ENCODE measurements around the gene GDPGP1. TPM values are rescaled to one million over a fixed set of nuclear protein-coding genes. Genes with fewer than 3 reads are reported as not detected.
"Not testable (repeated sequence)": the region's sequence is repeated elsewhere in the genome, so short reads cannot be mapped to it uniquely, and the experiment has no call there.

The GDPGP1 gene
- total RNA-seq, 1 experiment from 2014 or later: 5.2 TPM

- Histone ChIP-seq H3K4me1 (ENCODE audit: insufficient read depth, low read length, poor library complexity, severe bottlenecking) (peaks cover 15% of the 10 kb centered on the region), H3K27me3 (replicated peaks; ENCODE audit: insufficient read depth, low read depth, low read length, poor library complexity) (no peaks in the 10 kb centered on the region), H3K27ac (ENCODE audit: low read depth, low read length, poor library complexity, severe bottlenecking) (no peak overlapping the region), H3K9me3 (ENCODE audit: low read depth, low read length, poor library complexity, severe bottlenecking) (no peaks in the 10 kb centered on the region), H3K36me3 (ENCODE audit: insufficient read depth, low read length, poor library complexity, severe bottlenecking) (peaks cover 56% of the 10 kb centered on the region), H3K4me3 (ENCODE audit: low read depth, low read length, poor library complexity, severe bottlenecking) (no peak overlapping the region)
- ChIA-PET POLR2A (ENCODE audit: low non-redundant PET) (no interaction called here), CTCF (no interaction called here)
- DNase-seq (ENCODE audit: low spot score): no peak
- BruUV-seq (replicated peaks): TSS peak; percentile 10
- TF ChIP-seq CTCF (conservative IDR thresholded peaks at IDR 0.05; ENCODE audit: low read depth, low read length) (no peak), EZH2 (IDR thresholded peaks at IDR 0.05; ENCODE audit: borderline replicate concordance, low read depth, low read length, poor library complexity, severe bottlenecking) (no peak)
- intact Hi-C loops (cut with micrococcal nuclease; ENCODE audit: unreplicated experiment): no loop called here
Measured at GRCh38 chr15:90271459-90272166, 37.6 kb downstream of the GDPGP1 start.

- POLR2A ChIA-PET (ENCODE audit: low non-redundant PET); BruUV-seq (replicated peaks); intact Hi-C loops (cut with micrococcal nuclease; ENCODE audit: unreplicated experiment): not testable (repeated sequence)
Measured at GRCh38 chr15:90278467-90278866, 44.5 kb downstream of the GDPGP1 start.

GRCh38 chr15:90280743-90281142, 46.7 kb downstream of the GDPGP1 start:
- POLR2A ChIA-PET (ENCODE audit: low non-redundant PET); intact Hi-C loops (cut with micrococcal nuclease; ENCODE audit: unreplicated experiment); H3K27me3 ChIP-seq (replicated peaks; ENCODE audit: insufficient read depth, low read depth, low read length, poor library complexity); H3K27ac ChIP-seq (ENCODE audit: low read depth, low read length, poor library complexity, severe bottlenecking); DNase-seq (ENCODE audit: low spot score); CTCF ChIA-PET; BruUV-seq (replicated peaks); H3K4me1 ChIP-seq (ENCODE audit: insufficient read depth, low read length, poor library complexity, severe bottlenecking); H3K9me3 ChIP-seq (ENCODE audit: low read depth, low read length, poor library complexity, severe bottlenecking); H3K36me3 ChIP-seq (ENCODE audit: insufficient read depth, low read length, poor library complexity, severe bottlenecking); H3K4me3 ChIP-seq (ENCODE audit: low read depth, low read length, poor library complexity, severe bottlenecking): not testable (repeated sequence)

More at GRCh38 chr15:90278467-90278866, 44.5 kb downstream of the GDPGP1 start:
- CTCF ChIA-PET; H3K4me1 ChIP-seq (ENCODE audit: insufficient read depth, low read length, poor library complexity, severe bottlenecking); H3K4me3 ChIP-seq (ENCODE audit: low read depth, low read length, poor library complexity, severe bottlenecking); H3K36me3 ChIP-seq (ENCODE audit: insufficient read depth, low read length, poor library complexity, severe bottlenecking); H3K9me3 ChIP-seq (ENCODE audit: low read depth, low read length, poor library complexity, severe bottlenecking); H3K27ac ChIP-seq (ENCODE audit: low read depth, low read length, poor library complexity, severe bottlenecking); H3K27me3 ChIP-seq (replicated peaks; ENCODE audit: insufficient read depth, low read depth, low read length, poor library complexity); DNase-seq (ENCODE audit: low spot score): not testable (repeated sequence)

GRCh38 chr15:90281637-90282036, 47.6 kb downstream of the GDPGP1 start:
- intact Hi-C loops (cut with micrococcal nuclease; ENCODE audit: unreplicated experiment); H3K27me3 ChIP-seq (replicated peaks; ENCODE audit: insufficient read depth, low read depth, low read length, poor library complexity); H3K4me1 ChIP-seq (ENCODE audit: insufficient read depth, low read length, poor library complexity, severe bottlenecking); H3K36me3 ChIP-seq (ENCODE audit: insufficient read depth, low read length, poor library complexity, severe bottlenecking); DNase-seq (ENCODE audit: low spot score); CTCF ChIA-PET; H3K4me3 ChIP-seq (ENCODE audit: low read depth, low read length, poor library complexity, severe bottlenecking); POLR2A ChIA-PET (ENCODE audit: low non-redundant PET); H3K9me3 ChIP-seq (ENCODE audit: low read depth, low read length, poor library complexity, severe bottlenecking); BruUV-seq (replicated peaks); H3K27ac ChIP-seq (ENCODE audit: low read depth, low read length, poor library complexity, severe bottlenecking): not testable (repeated sequence)

All from A673 (cell line).